Measurements from ENCODE around the gene FAM234A. TPM values are rescaled to one million over a fixed set of nuclear protein-coding genes. Genes with fewer than 3 reads are reported as not detected.

FAM234A gene
- total and polyA plus RNA-seq, 8 donors, result 13.1 to 87.2 (median 35.1) TPM

- Histone ChIP-seq H3K27me3 (no peaks in the 10 kb centered on the region), H3K9me3 (no peaks in the 10 kb centered on the region), H3K4me1 (no peaks in the 10 kb centered on the region), H3K27ac (no peak overlapping the region), H3K4me3 (no peak overlapping the region), H3K36me3 (peaks cover 50 to 97% (median 80%) of the 10 kb centered on the region in 4 donors)
- intact Hi-C loops (cut with DNase I; ENCODE audit: low total_unique reads), result no loop called here
- WGBS, 5 donors, result 55 to 88% (median 81%) methylated on average over 4 to 7 of the region's 7 CpGs
- no peak for DNase-seq
- no peak for TF ChIP-seq POLR2A (IDR thresholded peaks at IDR 0.05)
- no peak for TF ChIP-seq EP300 (IDR thresholded peaks at IDR 0.05)
- no peak for TF ChIP-seq CTCF (IDR thresholded peaks at IDR 0.05)
- no peak for TF ChIP-seq POLR2AphosphoS5 (IDR thresholded peaks at IDR 0.05)
These were observed 74.9 kb downstream of the FAM234A start for GRCh38 chr16:309476-309875.

GRCh38 chr16:311725-312124, 77.1 kb downstream of the FAM234A start:
- no peak overlapping the region for H3K4me3 ChIP-seq
- TF ChIP-seq POLR2A (IDR thresholded peaks at IDR 0.05) (no peak), CTCF (IDR thresholded peaks at IDR 0.05) (no peak), EP300 (IDR thresholded peaks at IDR 0.05) (no peak), POLR2AphosphoS5 (IDR thresholded peaks at IDR 0.05) (no peak)
- intact Hi-C loops (cut with DNase I; ENCODE audit: low total_unique reads), result no loop called here
- no peaks in the 10 kb centered on the region for H3K4me1 ChIP-seq
- H3K9me3 ChIP-seq, result no peaks in the 10 kb centered on the region
- 95 to 97% (median 96%) methylated on average over 15 of the region's 15 CpGs for WGBS, 5 donors
- no peak for DNase-seq
- H3K36me3 ChIP-seq, result peaks cover 43 to 78% (median 66%) of the 10 kb centered on the region in 4 donors
- H3K27me3 ChIP-seq, result no peaks in the 10 kb centered on the region
- H3K27ac ChIP-seq, result no peak overlapping the region

GRCh38 chr16:314351-314750, 79.7 kb downstream of the FAM234A start:
- no peaks in the 10 kb centered on the region for H3K4me1 ChIP-seq
- no peak for TF ChIP-seq POLR2AphosphoS5 (IDR thresholded peaks at IDR 0.05)
- TF ChIP-seq CTCF (IDR thresholded peaks at IDR 0.05), result no peak
- H3K27me3 ChIP-seq, result no peaks in the 10 kb centered on the region
- H3K9me3 ChIP-seq, result no peaks in the 10 kb centered on the region
- intact Hi-C loops (cut with DNase I; ENCODE audit: low total_unique reads), result no loop called here
- H3K27ac ChIP-seq, result no peak overlapping the region
- no peak for DNase-seq
- no peak overlapping the region for H3K4me3 ChIP-seq
- WGBS, 5 donors, result 92 to 97% (median 95%) methylated on average over 11 to 16 of the region's 16 CpGs
- peaks cover 35 to 77% (median 58%) of the 10 kb centered on the region in 4 donors for H3K36me3 ChIP-seq

- Histone ChIP-seq H3K36me3 (peaks cover 30 to 75% (median 55%) of the 10 kb centered on the region in 4 donors), H3K9me3 (no peaks in the 10 kb centered on the region), H3K4me3 (no peak overlapping the region), H3K27me3 (no peaks in the 10 kb centered on the region), H3K27ac (no peak overlapping the region), H3K4me1 (no peaks in the 10 kb centered on the region)
- no peak for TF ChIP-seq CTCF (IDR thresholded peaks at IDR 0.05)
- TF ChIP-seq POLR2A (IDR thresholded peaks at IDR 0.05), result no peak
- TF ChIP-seq EP300 (IDR thresholded peaks at IDR 0.05), result no peak
- no peak for TF ChIP-seq POLR2AphosphoS5 (IDR thresholded peaks at IDR 0.05)
- intact Hi-C loops (cut with DNase I; ENCODE audit: low total_unique reads), result no loop called here
- WGBS, 5 donors, result 76 to 82% (median 76%) methylated on average over 14 of the region's 14 CpGs
- no peak for DNase-seq
These were observed 80.2 kb downstream of the FAM234A start for GRCh38 chr16:314795-315299.

Other genes starting within 250 kb of the FAM234A start
- gene POLR3K, start 181.2 kb upstream of the FAM234A start, total RNA-seq, result 1 to 10 TPM in 3 of 5 donors, not detected in 2; 2.2 to 5.5 (median 3.6) TPM
- 10 to 100 TPM; 10.7 to 13.3 (median 10.9) TPM for gene POLR3K, start 181.2 kb upstream of the FAM234A start, polyA plus RNA-seq
- 10 to 100 TPM in 3 of 5 donors, 1 to 10 TPM in 2; 2.3 to 22.9 (median 11.9) TPM for gene SNRNP25, start 181.0 kb upstream of the FAM234A start, total RNA-seq
- gene SNRNP25, start 181.0 kb upstream of the FAM234A start, polyA plus RNA-seq, result 10 to 100 TPM; 30.2 to 40.2 (median 34.4) TPM
- 100 to 1,000 TPM in 1 of 5 donors, 10 to 100 TPM in 4; 13.4 to 185 (median 30.4) TPM for gene RHBDF1, start 162.2 kb upstream of the FAM234A start, total RNA-seq
- gene RHBDF1, start 162.2 kb upstream of the FAM234A start, polyA plus RNA-seq, result 10 to 100 TPM; 10.2 to 38.3 (median 15.3) TPM
- gene MPG, start 156.6 kb upstream of the FAM234A start, total RNA-seq, result 100 to 1,000 TPM in 1 of 5 donors, 10 to 100 TPM in 4; 33.3 to 102 (median 76.2) TPM
- 100 to 1,000 TPM in 2 of 3 donors, 10 to 100 TPM in 1; 90.6 to 112 (median 112) TPM for gene MPG, start 156.6 kb upstream of the FAM234A start, polyA plus RNA-seq
- 10 to 100 TPM in 3 of 5 donors, 1 to 10 TPM in 1, under 1 TPM in 1; 0.58 to 73.9 (median 22.3) TPM for gene NPRL3, start 96.1 kb upstream of the FAM234A start, total RNA-seq
- gene NPRL3, start 96.1 kb upstream of the FAM234A start, polyA plus RNA-seq, result 10 to 100 TPM; 12.4 to 14.1 (median 13.3) TPM
- gene HBZ, start 82.2 kb upstream of the FAM234A start, total RNA-seq, result not detected
- not detected for gene HBZ, start 82.2 kb upstream of the FAM234A start, polyA plus RNA-seq
- gene HBM, start 68.8 kb upstream of the FAM234A start, total RNA-seq, result 10 to 100 TPM in 1 of 5 donors, not detected in 4; 10.3 TPM
- gene HBM, start 68.8 kb upstream of the FAM234A start, polyA plus RNA-seq, result not detected
- gene HBA2, start 61.9 kb upstream of the FAM234A start, total RNA-seq, result 100 to 1,000 TPM in 1 of 5 donors, 10 to 100 TPM in 2, 1 to 10 TPM in 1, not detected in 1; 8.4 to 570 (median 32.0) TPM
- gene HBA2, start 61.9 kb upstream of the FAM234A start, polyA plus RNA-seq, result 10 to 100 TPM in 2 of 3 donors, 1 to 10 TPM in 1; 3.5 to 21.3 (median 17.0) TPM
- 100 to 1,000 TPM in 1 of 5 donors, 10 to 100 TPM in 1, not detected in 3; 34.8 to 263 TPM for gene HBA1, start 58.1 kb upstream of the FAM234A start, total RNA-seq
- gene HBA1, start 58.1 kb upstream of the FAM234A start, polyA plus RNA-seq, result 1 to 10 TPM in 1 of 3 donors, under 1 TPM in 1, not detected in 1; 0.88 to 5.7 TPM
- not detected for gene HBQ1, start 54.4 kb upstream of the FAM234A start, total RNA-seq
- not detected for gene HBQ1, start 54.4 kb upstream of the FAM234A start, polyA plus RNA-seq
- gene LUC7L, start 5.4 kb upstream of the FAM234A start, total RNA-seq, result 100 to 1,000 TPM; 100 to 221 (median 121) TPM
- 100 to 1,000 TPM in 1 of 3 donors, 10 to 100 TPM in 2; 77.5 to 108 (median 82.2) TPM for gene LUC7L, start 5.4 kb upstream of the FAM234A start, polyA plus RNA-seq
- gene RGS11, start 41.1 kb downstream of the FAM234A start, total RNA-seq, result 10 to 100 TPM in 2 of 5 donors, 1 to 10 TPM in 3; 2.6 to 24.6 (median 7.0) TPM
- gene RGS11, start 41.1 kb downstream of the FAM234A start, polyA plus RNA-seq, result 10 to 100 TPM in 2 of 3 donors, 1 to 10 TPM in 1; 7.3 to 26.3 (median 11.9) TPM
- gene ARHGDIG, start 45.8 kb downstream of the FAM234A start, total RNA-seq, result 10 to 100 TPM in 2 of 5 donors, 1 to 10 TPM in 2, not detected in 1; 3.1 to 39.7 (median 11.0) TPM
- gene ARHGDIG, start 45.8 kb downstream of the FAM234A start, polyA plus RNA-seq, result 10 to 100 TPM in 1 of 3 donors, 1 to 10 TPM in 2; 5.2 to 50.4 (median 9.6) TPM
- gene PDIA2, start 48.3 kb downstream of the FAM234A start, total RNA-seq, result 100 to 1,000 TPM in 1 of 5 donors, 10 to 100 TPM in 3, not detected in 1; 32.3 to 118 (median 65.1) TPM
- 100 to 1,000 TPM; 142 to 932 (median 584) TPM for gene PDIA2, start 48.3 kb downstream of the FAM234A start, polyA plus RNA-seq
- gene AXIN1, start 117.9 kb downstream of the FAM234A start, total RNA-seq, result 10 to 100 TPM; 11.7 to 69.2 (median 17.0) TPM
- gene AXIN1, start 117.9 kb downstream of the FAM234A start, polyA plus RNA-seq, result 10 to 100 TPM; 13.3 to 19.1 (median 17.9) TPM
- 100 to 1,000 TPM in 1 of 5 donors, 10 to 100 TPM in 3, 1 to 10 TPM in 1; 9.9 to 106 (median 30.7) TPM for gene MRPL28, start 135.7 kb downstream of the FAM234A start, total RNA-seq
- 100 to 1,000 TPM in 1 of 3 donors, 10 to 100 TPM in 2; 78.8 to 100 (median 83.4) TPM for gene MRPL28, start 135.7 kb downstream of the FAM234A start, polyA plus RNA-seq
- 100 to 1,000 TPM in 4 of 5 donors, 10 to 100 TPM in 1; 20.7 to 364 (median 162) TPM for gene PGAP6, start 147.2 kb downstream of the FAM234A start, total RNA-seq
- 10 to 100 TPM; 27.7 to 54.4 (median 33.9) TPM for gene PGAP6, start 147.2 kb downstream of the FAM234A start, polyA plus RNA-seq
- gene NME4, start 162.4 kb downstream of the FAM234A start, total RNA-seq, result 100 to 1,000 TPM in 1 of 5 donors, 10 to 100 TPM in 4; 23.3 to 187 (median 49.0) TPM
- gene NME4, start 162.4 kb downstream of the FAM234A start, polyA plus RNA-seq, result 10 to 100 TPM; 84.0 to 97.7 (median 95.6) TPM
- gene DECR2, start 167.1 kb downstream of the FAM234A start, total RNA-seq, result 100 to 1,000 TPM in 1 of 5 donors, 10 to 100 TPM in 2, 1 to 10 TPM in 2; 5.8 to 149 (median 12.5) TPM
- 10 to 100 TPM; 20.8 to 24.5 (median 22.6) TPM for gene DECR2, start 167.1 kb downstream of the FAM234A start, polyA plus RNA-seq
- 100 to 1,000 TPM in 1 of 5 donors, 10 to 100 TPM in 3, 1 to 10 TPM in 1; 6.7 to 102 (median 57.8) TPM for gene RAB11FIP3, start 190.8 kb downstream of the FAM234A start, total RNA-seq
- gene RAB11FIP3, start 190.8 kb downstream of the FAM234A start, polyA plus RNA-seq, result 10 to 100 TPM; 15.4 to 19.7 (median 16.2) TPM

Data from stomach (tissue), 9 donors.